OCI-LY3 (cell line): Measurements from ENCODE around the gene CHD1.

Experiments used
- H2AFZ ChIP-seq: fragments of 200-600, 300-600 bp; shearing (Covaris generic); 2 replicates; pipeline ENCODE4 v1.6.0; 2014; ENCODE audit warnings: antibody characterized with exemption, low read depth, low read length
- H3K27ac ChIP-seq: fragments of 200-600, 300-600 bp; sonication (generic); 2 replicates; pipeline ENCODE4 v1.5.1; 2014; ENCODE audit warnings: mild to moderate bottlenecking, low read length, moderate library complexity, mixed read lengths
- H3K27me3 ChIP-seq: fragments of 200-600, 300-600 bp; sonication (generic); 2 replicates; pipeline ENCODE4 v1.6.1; 2014; ENCODE audit warnings: low read depth, low read length, mixed read lengths
- H3K36me3 ChIP-seq: fragments of 200-600, 300-600 bp; sonication (generic); replicated peaks from 2 replicates; pipeline ENCODE3; 2014; ENCODE audit warnings: low read depth, low read length, mixed read lengths
- H3K4me1 ChIP-seq: fragments of 300-600, 200-600 bp; sonication (generic); 2 replicates; pipeline ENCODE4 v1.6.1; 2014; ENCODE audit warnings: low read length, mixed read lengths
- H3K4me2 ChIP-seq: fragments of 200-600, 300-600 bp; sonication (generic); 2 replicates; pipeline ENCODE4 v1.6.1; 2014; ENCODE audit warnings: low read length, mixed read lengths
- H3K4me3 ChIP-seq: fragments of 300-600, 200-600 bp; sonication (generic); 2 replicates; pipeline ENCODE4 v1.5.1; 2014; ENCODE audit warnings: antibody characterized with exemption, mild to moderate bottlenecking, low read length, moderate library complexity
- H3K79me2 ChIP-seq: fragments of 300-600, 200-600 bp; shearing (Covaris generic); 2 replicates; pipeline ENCODE4 v1.6.1; 2014; ENCODE audit warnings: mild to moderate bottlenecking, low read length, mixed read lengths
- H3K9ac ChIP-seq: fragments of 300-600, 200-600 bp; shearing (Covaris generic); 2 replicates; pipeline ENCODE4 v1.6.0; 2014; ENCODE audit warnings: mild to moderate bottlenecking, low read length, moderate library complexity
- H3K9me3 ChIP-seq: fragments of 200-600, 300-600 bp; shearing (Covaris generic); 2 replicates; pipeline ENCODE4 v1.6.1; 2014; ENCODE audit warnings: low read length, mixed read lengths; ENCODE audit not compliant: insufficient read depth
- H4K20me1 ChIP-seq: fragments of 200-600, 300-600 bp; sonication (generic); 2 replicates; pipeline ENCODE4 v1.6.1; 2016; ENCODE audit warnings: low read length, mixed read lengths; ENCODE audit not compliant: insufficient read depth
- EZH2phosphoT487 ChIP-seq: fragments of 200-600 bp; shearing (Covaris generic); IDR thresholded peaks from 2 replicates; pipeline ENCODE4 v1.6.1; 2018; ENCODE audit warnings: antibody characterized with exemption, mixed run types, low read depth
- TF ChIP-seq, protein P1 (sequence below): fragments of 200-600, 300-600 bp; sonication (generic); IDR thresholded peaks from 2 replicates; pipeline ENCODE4 v1.5.1; 2014; ENCODE audit warnings: antibody characterized with exemption, low read length, low read depth

The CHD1 gene

GRCh38 chr5:98921947-98922505 is 6.8 kb downstream of the CHD1 start:
- Histone ChIP-seq H3K36me3 (peaks cover 33% of the 10 kb centered on the region), H3K9ac (no peak overlapping the region), H3K27ac (no peak overlapping the region), H3K4me3 (no peak overlapping the region), H3K27me3 (no peaks in the 10 kb centered on the region), H2AFZ (no peak overlapping the region), H4K20me1 (peaks cover 39% of the 10 kb centered on the region), H3K4me2 (no peak overlapping the region), H3K9me3 (no peaks in the 10 kb centered on the region), H3K4me1 (peaks cover 5% of the 10 kb centered on the region; the same call in 1 of the 2 replicates), H3K79me2 (peaks cover 100% of the 10 kb centered on the region)
- TF ChIP-seq EZH2phosphoT487: no peak
- TF ChIP-seq, protein P1, sequence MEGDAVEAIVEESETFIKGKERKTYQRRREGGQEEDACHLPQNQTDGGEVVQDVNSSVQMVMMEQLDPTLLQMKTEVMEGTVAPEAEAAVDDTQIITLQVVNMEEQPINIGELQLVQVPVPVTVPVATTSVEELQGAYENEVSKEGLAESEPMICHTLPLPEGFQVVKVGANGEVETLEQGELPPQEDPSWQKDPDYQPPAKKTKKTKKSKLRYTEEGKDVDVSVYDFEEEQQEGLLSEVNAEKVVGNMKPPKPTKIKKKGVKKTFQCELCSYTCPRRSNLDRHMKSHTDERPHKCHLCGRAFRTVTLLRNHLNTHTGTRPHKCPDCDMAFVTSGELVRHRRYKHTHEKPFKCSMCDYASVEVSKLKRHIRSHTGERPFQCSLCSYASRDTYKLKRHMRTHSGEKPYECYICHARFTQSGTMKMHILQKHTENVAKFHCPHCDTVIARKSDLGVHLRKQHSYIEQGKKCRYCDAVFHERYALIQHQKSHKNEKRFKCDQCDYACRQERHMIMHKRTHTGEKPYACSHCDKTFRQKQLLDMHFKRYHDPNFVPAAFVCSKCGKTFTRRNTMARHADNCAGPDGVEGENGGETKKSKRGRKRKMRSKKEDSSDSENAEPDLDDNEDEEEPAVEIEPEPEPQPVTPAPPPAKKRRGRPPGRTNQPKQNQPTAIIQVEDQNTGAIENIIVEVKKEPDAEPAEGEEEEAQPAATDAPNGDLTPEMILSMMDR: no peak

DNA sequence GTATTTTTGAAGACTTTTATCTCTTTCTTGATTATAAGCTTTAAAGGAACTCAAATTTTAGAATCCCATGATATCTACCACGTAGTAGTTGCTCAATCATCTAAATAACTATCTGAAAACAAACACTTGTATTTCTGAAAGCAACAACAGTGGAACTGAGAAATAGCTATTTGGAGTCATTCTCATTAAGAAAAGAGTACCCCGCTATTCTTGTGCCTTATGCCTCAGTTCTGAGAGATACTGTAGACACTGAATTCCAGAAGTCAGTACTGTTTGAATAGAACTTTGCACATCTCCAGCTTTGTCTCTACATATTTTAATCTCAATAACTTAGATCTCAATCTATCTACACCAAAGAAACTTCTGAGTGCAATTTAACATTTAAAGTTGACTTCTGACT is 11.4 kb downstream of the CHD1 start:
- H3K79me2 ChIP-seq: peaks cover 100% of the 10 kb centered on the region
- H3K9me3 ChIP-seq: no peaks in the 10 kb centered on the region
- H3K27ac ChIP-seq: no peak overlapping the region
- peaks cover 34% of the 10 kb centered on the region for H4K20me1 ChIP-seq
- no peak for TF ChIP-seq EZH2phosphoT487
- no peak overlapping the region for H3K4me3 ChIP-seq
- H3K36me3 ChIP-seq: peaks cover 29% of the 10 kb centered on the region
- no peaks in the 10 kb centered on the region for H3K27me3 ChIP-seq
- no peak overlapping the region for H2AFZ ChIP-seq
- peaks cover 14% of the 10 kb centered on the region for H3K4me1 ChIP-seq
- H3K9ac ChIP-seq: no peak overlapping the region
- no peak overlapping the region for H3K4me2 ChIP-seq

DNA sequence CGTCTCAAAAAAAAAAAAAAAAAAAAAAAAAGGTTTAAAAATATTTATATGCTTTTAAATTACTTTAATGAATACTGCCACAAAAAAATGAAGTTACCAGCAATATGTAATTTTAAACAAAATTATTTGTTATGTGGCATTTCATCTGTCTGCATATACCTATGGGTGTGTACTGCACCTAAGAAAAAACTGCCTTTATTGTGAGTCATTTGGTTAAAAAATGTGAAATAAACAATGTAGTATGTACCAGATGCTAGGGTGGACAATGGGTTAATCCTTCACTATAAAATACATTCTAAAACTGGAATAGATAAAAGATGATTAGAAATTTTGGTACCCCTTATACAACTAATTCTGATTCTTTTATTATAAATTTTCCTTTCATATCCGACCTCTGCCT is 12.3 kb downstream of the CHD1 start:
- Histone ChIP-seq H3K4me1 (peaks cover 14% of the 10 kb centered on the region), H3K36me3 (peaks cover 25% of the 10 kb centered on the region), H3K9me3 (no peaks in the 10 kb centered on the region), H3K9ac (no peak overlapping the region), H3K4me2 (no peak overlapping the region), H3K79me2 (peaks cover 100% of the 10 kb centered on the region), H3K4me3 (no peak overlapping the region), H3K27me3 (no peaks in the 10 kb centered on the region), H3K27ac (no peak overlapping the region), H2AFZ (no peak overlapping the region), H4K20me1 (peaks cover 32% of the 10 kb centered on the region)
- TF ChIP-seq EZH2phosphoT487: no peak
- TF ChIP-seq, protein P1: no peak

DNA sequence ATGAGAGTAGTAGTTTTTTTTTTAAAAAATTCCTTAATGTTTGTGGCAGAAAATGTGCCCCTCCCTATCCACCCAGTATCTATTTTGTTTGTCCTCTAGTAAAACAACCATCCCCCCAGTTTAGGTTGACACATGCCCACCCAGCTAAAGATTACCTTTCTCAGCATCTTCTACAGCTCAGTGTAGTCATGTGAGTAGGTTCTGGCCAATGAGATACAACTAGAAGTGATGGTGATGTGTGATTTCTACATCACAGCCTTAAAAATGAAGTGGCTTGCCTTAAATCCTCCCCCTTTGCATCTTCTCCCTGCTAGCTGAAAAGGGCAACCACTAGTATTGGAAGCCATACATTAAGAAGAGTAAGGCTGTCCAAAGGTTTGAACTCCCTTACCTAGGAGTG is 14.9 kb downstream of the CHD1 start:
- H3K9me3 ChIP-seq: no peaks in the 10 kb centered on the region
- H4K20me1 ChIP-seq: peaks cover 26% of the 10 kb centered on the region
- H3K79me2 ChIP-seq: peaks cover 99% of the 10 kb centered on the region
- no peaks in the 10 kb centered on the region for H3K27me3 ChIP-seq
- no peak overlapping the region for H3K4me3 ChIP-seq
- no peak overlapping the region for H3K9ac ChIP-seq
- no peak overlapping the region for H3K4me2 ChIP-seq
- no peak overlapping the region for H3K27ac ChIP-seq
- H3K4me1 ChIP-seq: peaks cover 14% of the 10 kb centered on the region
- H2AFZ ChIP-seq: no peak overlapping the region
- no peak for TF ChIP-seq EZH2phosphoT487
- TF ChIP-seq, protein P1: no peak
- H3K36me3 ChIP-seq: peaks cover 24% of the 10 kb centered on the region
